ENCODE measurements around the gene TCTN1. TPM values are rescaled to one million over a fixed set of nuclear protein-coding genes. Genes with fewer than 3 reads are reported as not detected.

The TCTN1 gene
- total and polyA plus RNA-seq, 2 of the 13 experiments (the other 11 are each of a cell fraction or from before 2014, with no cell fraction given): 13.6 to 16.0 TPM

- TF ChIP-seq ZSCAN25 (CRISPR knock-in tag; IDR thresholded peaks at IDR 0.05): no peak
- TF ChIP-seq ZNF264 (CRISPR knock-in tag; IDR thresholded peaks at IDR 0.05): no peak
- TF ChIP-seq MED1 (CRISPR knock-in tag; IDR thresholded peaks at IDR 0.05): no peak
- TF ChIP-seq, protein P1, sequence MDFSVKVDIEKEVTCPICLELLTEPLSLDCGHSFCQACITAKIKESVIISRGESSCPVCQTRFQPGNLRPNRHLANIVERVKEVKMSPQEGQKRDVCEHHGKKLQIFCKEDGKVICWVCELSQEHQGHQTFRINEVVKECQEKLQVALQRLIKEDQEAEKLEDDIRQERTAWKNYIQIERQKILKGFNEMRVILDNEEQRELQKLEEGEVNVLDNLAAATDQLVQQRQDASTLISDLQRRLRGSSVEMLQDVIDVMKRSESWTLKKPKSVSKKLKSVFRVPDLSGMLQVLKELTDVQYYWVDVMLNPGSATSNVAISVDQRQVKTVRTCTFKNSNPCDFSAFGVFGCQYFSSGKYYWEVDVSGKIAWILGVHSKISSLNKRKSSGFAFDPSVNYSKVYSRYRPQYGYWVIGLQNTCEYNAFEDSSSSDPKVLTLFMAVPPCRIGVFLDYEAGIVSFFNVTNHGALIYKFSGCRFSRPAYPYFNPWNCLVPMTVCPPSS (IDR thresholded peaks at IDR 0.05): no peak
- TF ChIP-seq E2F2 (CRISPR knock-in tag; IDR thresholded peaks at IDR 0.05; ENCODE audit: borderline replicate concordance): no peak
- peak; percentile 82 for TF ChIP-seq SOX5 (CRISPR knock-in tag; IDR thresholded peaks at IDR 0.05; ENCODE audit: borderline replicate concordance)
- TF ChIP-seq ZKSCAN8 (CRISPR knock-in tag; IDR thresholded peaks at IDR 0.05; ENCODE audit: borderline replicate concordance): no peak
- TF ChIP-seq ZNF331 (CRISPR knock-in tag; IDR thresholded peaks at IDR 0.05): 0 out of 2 replicates have a peak, but pooled peaks have one; percentile 22
- no peak for TF ChIP-seq SRF (IDR thresholded peaks at IDR 0.05; ENCODE audit: low read depth, low read length)
- TF ChIP-seq CBX2 (IDR thresholded peaks at IDR 0.05; ENCODE audit: low read depth, low read length): no peak
- no peak for TF ChIP-seq CBX2 (CRISPR knock-in tag; IDR thresholded peaks at IDR 0.05; ENCODE audit: low read depth)
- TF ChIP-seq ZNF564 (CRISPR knock-in tag; IDR thresholded peaks at IDR 0.05): no peak
- TF ChIP-seq ZNF644 (CRISPR knock-in tag; IDR thresholded peaks at IDR 0.05; ENCODE audit: low read depth): peak; percentile 36; the same call in 1 of the 2 replicates
- no peak for TF ChIP-seq ZBTB40 (IDR thresholded peaks at IDR 0.05)
- TF ChIP-seq ZBTB40 (CRISPR knock-in tag; IDR thresholded peaks at IDR 0.05): no peak
- no peak for TF ChIP-seq SOX6 (IDR thresholded peaks at IDR 0.05)
- TF ChIP-seq SOX6 (CRISPR knock-in tag; IDR thresholded peaks at IDR 0.05): peak; percentile 79
- TF ChIP-seq CENPBD1 (CRISPR knock-in tag; IDR thresholded peaks at IDR 0.05; ENCODE audit: borderline replicate concordance, low read depth): no peak
Observed at GRCh38 chr12:110565894-110566871, 47.7 kb upstream of the TCTN1 start (continued).
